Measurements from ENCODE around the gene BST1. TPM values are rescaled to one million over a fixed set of nuclear protein-coding genes. Genes with fewer than 3 reads are reported as not detected.
A peak's percentile ranks its signal among the peaks of the same experiment; 100 is the strongest.
"Not testable (repeated sequence)": the region's sequence is repeated elsewhere in the genome, so short reads cannot be mapped to it uniquely, and the experiment has no call there.

BST1 gene
- total RNA-seq, 2 donors from 2014 or later, result 0.32 to 0.58 TPM

GRCh38 chr4:15756361-15756861, 53.5 kb downstream of the BST1 start:
- peaks cover 12% of the 10 kb centered on the region for H3K36me3 Mint-ChIP-seq (ENCODE audit: low read depth)
- H3K9me3 Mint-ChIP-seq, result no peaks in the 10 kb centered on the region
- H3K27me3 Mint-ChIP-seq, result no peaks in the 10 kb centered on the region
- peaks cover 37% of the 10 kb centered on the region for H3K4me1 Mint-ChIP-seq
- H3K27ac Mint-ChIP-seq, result peak overlapping the region; percentile 65
- peak; percentile 78 for ATAC-seq (replicated peaks)
- H3K4me3 Mint-ChIP-seq, result peak overlapping the region; percentile 65

GRCh38 chr4:15757054-15757453, 54.2 kb downstream of the BST1 start:
- H3K27me3 Mint-ChIP-seq, result no peaks in the 10 kb centered on the region
- H3K36me3 Mint-ChIP-seq (ENCODE audit: low read depth), result peaks cover 12% of the 10 kb centered on the region
- H3K4me1 Mint-ChIP-seq, result peaks cover 37% of the 10 kb centered on the region
- H3K9me3 Mint-ChIP-seq, result no peaks in the 10 kb centered on the region
- H3K4me3 Mint-ChIP-seq, result peak overlapping the region; percentile 65
- no peak overlapping the region for H3K27ac Mint-ChIP-seq
- ATAC-seq (replicated peaks), result no peak

GRCh38 chr4:15758294-15758693, 55.4 kb downstream of the BST1 start:
- no peak overlapping the region for H3K4me3 Mint-ChIP-seq
- H3K27me3 Mint-ChIP-seq, result no peaks in the 10 kb centered on the region
- peaks cover 37% of the 10 kb centered on the region for H3K4me1 Mint-ChIP-seq
- H3K9me3 Mint-ChIP-seq, result no peaks in the 10 kb centered on the region
- H3K27ac Mint-ChIP-seq, result no peak overlapping the region
- ATAC-seq (replicated peaks), result no peak
- H3K36me3 Mint-ChIP-seq (ENCODE audit: low read depth), result peaks cover 12% of the 10 kb centered on the region

GRCh38 chr4:15762460-15762859, 59.6 kb downstream of the BST1 start:
- not testable (repeated sequence) for H3K9me3 Mint-ChIP-seq; H3K27ac Mint-ChIP-seq; ATAC-seq (replicated peaks); H3K27me3 Mint-ChIP-seq; H3K36me3 Mint-ChIP-seq (ENCODE audit: low read depth); H3K4me3 Mint-ChIP-seq
- H3K4me1 Mint-ChIP-seq, result peaks cover 17% of the 10 kb centered on the region

- no peak for ATAC-seq (replicated peaks)
- no peaks in the 10 kb centered on the region for H3K9me3 Mint-ChIP-seq
- H3K36me3 Mint-ChIP-seq (ENCODE audit: low read depth), result no peaks in the 10 kb centered on the region
- peak overlapping the region; percentile 64 for H3K4me3 Mint-ChIP-seq
- H3K27me3 Mint-ChIP-seq, result no peaks in the 10 kb centered on the region
- H3K27ac Mint-ChIP-seq, result no peak overlapping the region
- peaks cover 21% of the 10 kb centered on the region for H3K4me1 Mint-ChIP-seq
Observed at GRCh38 chr4:15765391-15765790, 62.5 kb downstream of the BST1 start.

GRCh38 chr4:15765910-15766697, 63.2 kb downstream of the BST1 start:
- Mint-ChIP-seq H3K9me3 (no peaks in the 10 kb centered on the region), H3K27me3 (no peaks in the 10 kb centered on the region), H3K27ac (peak overlapping the region; percentile 19), H3K4me1 (peaks cover 23% of the 10 kb centered on the region), H3K36me3 (ENCODE audit: low read depth) (no peaks in the 10 kb centered on the region), H3K4me3 (peak overlapping the region; percentile 64)
- peak; percentile 88 for ATAC-seq (replicated peaks)

GRCh38 chr4:15766821-15767220, 64.0 kb downstream of the BST1 start:
- Mint-ChIP-seq H3K4me1 (peaks cover 30% of the 10 kb centered on the region), H3K27me3 (no peaks in the 10 kb centered on the region), H3K9me3 (no peaks in the 10 kb centered on the region), H3K4me3 (peak overlapping the region; percentile 64), H3K36me3 (ENCODE audit: low read depth) (no peaks in the 10 kb centered on the region), H3K27ac (peak overlapping the region; percentile 19)
- no peak for ATAC-seq (replicated peaks)

GRCh38 chr4:15769202-15769601, 66.3 kb downstream of the BST1 start:
- Mint-ChIP-seq H3K9me3 (no peaks in the 10 kb centered on the region), H3K4me1 (peaks cover 44% of the 10 kb centered on the region), H3K4me3 (no peak overlapping the region), H3K27ac (no peak overlapping the region), H3K27me3 (peaks cover 12% of the 10 kb centered on the region), H3K36me3 (ENCODE audit: low read depth) (no peaks in the 10 kb centered on the region)
- ATAC-seq (replicated peaks), result no peak

GRCh38 chr4:15771216-15772058, 68.6 kb downstream of the BST1 start:
- Mint-ChIP-seq H3K9me3 (no peaks in the 10 kb centered on the region), H3K4me1 (peaks cover 43% of the 10 kb centered on the region), H3K27me3 (peaks cover 23% of the 10 kb centered on the region), H3K4me3 (peak overlapping the region; percentile 35), H3K36me3 (ENCODE audit: low read depth) (no peaks in the 10 kb centered on the region), H3K27ac (peak overlapping the region; percentile 66)
- peak; percentile 91 for ATAC-seq (replicated peaks)

GRCh38 chr4:15774020-15774420, 71.2 kb downstream of the BST1 start:
- ATAC-seq (replicated peaks), result peak; percentile 36
- no peaks in the 10 kb centered on the region for H3K9me3 Mint-ChIP-seq
- no peak overlapping the region for H3K4me3 Mint-ChIP-seq
- no peak overlapping the region for H3K27ac Mint-ChIP-seq
- H3K27me3 Mint-ChIP-seq, result peaks cover 30% of the 10 kb centered on the region
- H3K36me3 Mint-ChIP-seq (ENCODE audit: low read depth), result no peaks in the 10 kb centered on the region
- H3K4me1 Mint-ChIP-seq, result peaks cover 42% of the 10 kb centered on the region

- no peak overlapping the region for H3K27ac Mint-ChIP-seq
Observed at GRCh38 chr4:15776871-15777648, 74.2 kb downstream of the BST1 start.

GRCh38 chr4:15777697-15778288, 74.9 kb downstream of the BST1 start:
- peaks cover 53% of the 10 kb centered on the region for H3K4me1 Mint-ChIP-seq
- H3K27ac Mint-ChIP-seq, result no peak overlapping the region
- peak overlapping the region; percentile 79 for H3K4me3 Mint-ChIP-seq
- H3K9me3 Mint-ChIP-seq, result no peaks in the 10 kb centered on the region
- peaks cover 32% of the 10 kb centered on the region for H3K27me3 Mint-ChIP-seq
- no peak for ATAC-seq (replicated peaks)
- H3K36me3 Mint-ChIP-seq (ENCODE audit: low read depth), result no peaks in the 10 kb centered on the region

More at GRCh38 chr4:15776871-15777648, 74.2 kb downstream of the BST1 start:
- ATAC-seq (replicated peaks), result no peak
- Mint-ChIP-seq H3K4me3 (peak overlapping the region; percentile 79), H3K4me1 (peaks cover 54% of the 10 kb centered on the region), H3K27me3 (peaks cover 33% of the 10 kb centered on the region), H3K36me3 (ENCODE audit: low read depth) (no peaks in the 10 kb centered on the region), H3K9me3 (no peaks in the 10 kb centered on the region)

- peaks cover 49% of the 10 kb centered on the region for H3K4me1 Mint-ChIP-seq
- peaks cover 31% of the 10 kb centered on the region for H3K27me3 Mint-ChIP-seq
- H3K27ac Mint-ChIP-seq, result peak within 1 kb of the TSS; percentile 9
- no peaks in the 10 kb centered on the region for H3K36me3 Mint-ChIP-seq (ENCODE audit: low read depth)
- H3K4me3 Mint-ChIP-seq, result peak within 1 kb of the TSS; percentile 79
- H3K9me3 Mint-ChIP-seq, result no peaks in the 10 kb centered on the region
- ATAC-seq (replicated peaks), result peak; percentile 61
Observed at GRCh38 chr4:15778289-15779241, 75.7 kb downstream of the BST1 start, which contains the start of gene CD38. Gene CD38 (plus strand): TSS chr4:15778328. CDS start chr4:15778415, 87 bp downstream.
